ENCODE measurements around the gene NXPE3. TPM values are rescaled to one million over a fixed set of nuclear protein-coding genes. Genes with fewer than 3 reads are reported as not detected.
"Not testable (repeated sequence)": the region's sequence is repeated elsewhere in the genome, so short reads cannot be mapped to it uniquely, and the experiment has no call there.

Gene NXPE3
- total RNA-seq, 3 donors from 2014 or later (not counting 1 experiment from before 2014, with no cell fraction given) = 17.0 to 27.1 (median 21.1) TPM

DNA sequence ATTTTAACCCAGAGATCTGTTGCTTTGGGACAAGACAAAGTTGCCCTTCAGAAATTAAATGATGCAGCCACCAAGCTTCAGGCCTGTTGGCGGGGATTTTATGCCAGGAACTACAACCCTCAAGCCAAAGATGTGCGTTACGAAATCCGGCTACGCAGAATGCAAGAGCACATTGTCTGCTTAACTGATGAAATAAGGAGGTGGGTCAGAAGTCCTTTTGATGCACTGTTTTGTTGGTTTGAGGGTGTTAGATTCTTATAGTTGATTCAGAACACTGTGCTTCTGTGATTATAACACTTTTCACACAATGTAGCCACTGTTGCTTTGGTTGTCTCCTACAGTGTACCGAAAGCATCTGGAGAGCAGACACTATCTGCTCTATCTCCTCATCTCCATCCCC, 20.8 kb upstream of the NXPE3 start:
- H3K27ac ChIP-seq (ENCODE audit: low read length) = no peak overlapping the region
- H3K36me3 ChIP-seq (ENCODE audit: control insufficient read depth, insufficient read depth, low read length) = peaks cover 30% of the 10 kb centered on the region
- peaks cover 3% of the 10 kb centered on the region for H3K4me1 ChIP-seq (ENCODE audit: control insufficient read depth, insufficient read depth, low read length)
- Mint-ChIP-seq H3K27me3 (ENCODE audit: low read depth in 2 of 2) (no peaks in the 10 kb centered on the region), H3K4me1 (peaks cover 8 to 12% of the 10 kb centered on the region in 2 donors), H3K36me3 (peaks cover 16% of the 10 kb centered on the region), H3K27ac (peak overlapping the region in 1 of 2 donors; percentile 0), H3K4me3 (no peak overlapping the region), H3K9me3 (no peaks in the 10 kb centered on the region)
- H3K27me3 ChIP-seq (ENCODE audit: control insufficient read depth, insufficient read depth, low read length) = no peaks in the 10 kb centered on the region
- 66% methylated on average over 5 of the region's 6 CpGs for WGBS (ENCODE audit: insufficient coverage)
- H3K4me3 ChIP-seq (ENCODE audit: low read length) = no peak overlapping the region
- H3K9me3 ChIP-seq (ENCODE audit: control insufficient read depth, insufficient read depth, low read length) = no peaks in the 10 kb centered on the region
- DNase-seq (peak in 1 of 2 donors; percentile 17), ATAC-seq (peak in 2 of 3 donors; percentile 46 to 48)
- TF ChIP-seq, protein P1, sequence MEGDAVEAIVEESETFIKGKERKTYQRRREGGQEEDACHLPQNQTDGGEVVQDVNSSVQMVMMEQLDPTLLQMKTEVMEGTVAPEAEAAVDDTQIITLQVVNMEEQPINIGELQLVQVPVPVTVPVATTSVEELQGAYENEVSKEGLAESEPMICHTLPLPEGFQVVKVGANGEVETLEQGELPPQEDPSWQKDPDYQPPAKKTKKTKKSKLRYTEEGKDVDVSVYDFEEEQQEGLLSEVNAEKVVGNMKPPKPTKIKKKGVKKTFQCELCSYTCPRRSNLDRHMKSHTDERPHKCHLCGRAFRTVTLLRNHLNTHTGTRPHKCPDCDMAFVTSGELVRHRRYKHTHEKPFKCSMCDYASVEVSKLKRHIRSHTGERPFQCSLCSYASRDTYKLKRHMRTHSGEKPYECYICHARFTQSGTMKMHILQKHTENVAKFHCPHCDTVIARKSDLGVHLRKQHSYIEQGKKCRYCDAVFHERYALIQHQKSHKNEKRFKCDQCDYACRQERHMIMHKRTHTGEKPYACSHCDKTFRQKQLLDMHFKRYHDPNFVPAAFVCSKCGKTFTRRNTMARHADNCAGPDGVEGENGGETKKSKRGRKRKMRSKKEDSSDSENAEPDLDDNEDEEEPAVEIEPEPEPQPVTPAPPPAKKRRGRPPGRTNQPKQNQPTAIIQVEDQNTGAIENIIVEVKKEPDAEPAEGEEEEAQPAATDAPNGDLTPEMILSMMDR (IDR thresholded peaks at IDR 0.05) = no peak
- intact Hi-C loops (cut with micrococcal nuclease) = no loop called here

DNA sequence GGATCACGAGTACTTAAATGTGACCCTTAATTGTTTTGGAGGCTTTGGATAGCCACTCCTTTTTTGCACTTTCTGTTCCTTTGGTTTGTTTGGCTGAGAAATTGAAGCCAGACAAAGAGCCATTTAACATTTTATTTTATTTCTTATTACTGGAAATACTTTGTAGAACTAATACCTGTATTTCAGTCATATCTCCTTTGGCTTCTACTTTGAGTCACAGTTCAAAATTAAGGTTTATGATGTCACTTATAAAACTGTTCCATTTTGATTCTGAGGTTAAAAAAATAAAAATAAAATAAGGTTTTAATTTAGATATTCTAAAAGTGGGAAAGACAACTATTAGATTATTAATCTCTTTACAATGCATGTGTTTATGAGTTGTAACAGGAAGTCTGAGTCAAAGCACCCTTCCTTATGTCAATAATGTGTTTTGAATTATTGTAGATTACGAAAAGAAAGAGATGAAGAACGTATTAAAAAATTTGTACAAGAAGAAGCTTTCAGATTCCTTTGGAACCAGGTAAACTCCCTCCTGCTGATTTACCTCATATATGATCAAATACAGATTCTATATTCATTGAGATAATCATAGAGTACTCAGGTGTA, 16.9 kb upstream of the NXPE3 start:
- no peak overlapping the region for H3K4me3 ChIP-seq (ENCODE audit: low read length)
- H3K4me1 ChIP-seq (ENCODE audit: control insufficient read depth, insufficient read depth, low read length) = peaks cover 3% of the 10 kb centered on the region
- ATAC-seq = no peak
- H3K9me3 Mint-ChIP-seq = no peaks in the 10 kb centered on the region
- TF ChIP-seq, protein P1 (IDR thresholded peaks at IDR 0.05) = no peak
- H3K36me3 ChIP-seq (ENCODE audit: control insufficient read depth, insufficient read depth, low read length) = peaks cover 31% of the 10 kb centered on the region
- no peaks in the 10 kb centered on the region for H3K27me3 ChIP-seq (ENCODE audit: control insufficient read depth, insufficient read depth, low read length)
- no peak overlapping the region for H3K27ac ChIP-seq (ENCODE audit: low read length)
- peaks cover 16% of the 10 kb centered on the region for H3K36me3 Mint-ChIP-seq
- no peaks in the 10 kb centered on the region for H3K27me3 Mint-ChIP-seq (ENCODE audit: low read depth in 2 of 2)
- intact Hi-C loops (cut with micrococcal nuclease) = no loop called here
- DNase-seq = no peak
- 100% methylated on average over 1 of the region's 3 CpGs for WGBS (ENCODE audit: insufficient coverage)
- H3K4me3 Mint-ChIP-seq = no peak overlapping the region
- H3K27ac Mint-ChIP-seq = no peak overlapping the region
- peaks cover 8 to 12% of the 10 kb centered on the region in 2 donors for H3K4me1 Mint-ChIP-seq
- H3K9me3 ChIP-seq (ENCODE audit: control insufficient read depth, insufficient read depth, low read length) = no peaks in the 10 kb centered on the region

DNA sequence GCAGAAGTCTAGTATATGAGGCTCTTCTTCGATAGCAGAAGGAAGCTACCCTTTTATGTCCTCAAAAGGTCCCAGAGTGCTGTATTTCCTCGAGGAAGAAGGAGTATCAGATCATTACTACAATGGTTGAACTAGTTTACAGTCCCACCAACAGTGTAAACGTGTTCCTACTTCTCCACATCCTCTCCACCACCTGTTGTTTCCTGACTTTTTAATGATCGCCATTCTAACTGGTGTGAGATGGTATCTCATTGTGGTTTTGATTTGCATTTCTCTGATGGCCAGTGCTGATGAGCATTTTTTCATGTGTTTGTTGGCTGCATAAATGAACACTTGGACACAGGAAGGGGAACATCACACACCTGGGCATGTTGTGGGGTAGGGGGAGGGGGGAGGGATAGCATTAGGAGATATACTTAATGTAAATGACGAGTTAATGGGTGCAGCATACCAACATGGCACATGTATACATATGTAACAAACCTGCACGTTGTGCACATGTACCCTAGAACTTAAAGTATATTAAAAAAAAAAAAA, 1.2 kb upstream of the NXPE3 start:
- not testable (repeated sequence) for H3K9me3 Mint-ChIP-seq; H3K36me3 Mint-ChIP-seq; DNase-seq; H3K36me3 ChIP-seq (ENCODE audit: control insufficient read depth, insufficient read depth, low read length); ATAC-seq; H3K27me3 ChIP-seq (ENCODE audit: control insufficient read depth, insufficient read depth, low read length); H3K4me3 ChIP-seq (ENCODE audit: low read length); H3K9me3 ChIP-seq (ENCODE audit: control insufficient read depth, insufficient read depth, low read length); H3K27ac ChIP-seq (ENCODE audit: low read length); H3K27me3 Mint-ChIP-seq (ENCODE audit: low read depth in 2 of 2)
- peaks cover 16% of the 10 kb centered on the region for H3K4me1 ChIP-seq (ENCODE audit: control insufficient read depth, insufficient read depth, low read length)
- Mint-ChIP-seq H3K4me3 (peak overlapping the region; percentile 95), H3K27ac (peak overlapping the region; percentile 7 to 91), H3K4me1 (peaks cover 18 to 25% of the 10 kb centered on the region in 2 donors)
- WGBS (ENCODE audit: insufficient coverage) = 88% methylated on average over 2 of the region's 6 CpGs
- intact Hi-C loops (cut with micrococcal nuclease) = loop anchor here (2.0 kb wide), 2 partner anchors 101 to 205 kb away; partner anchors contain the start of gene ZBTB11

DNA sequence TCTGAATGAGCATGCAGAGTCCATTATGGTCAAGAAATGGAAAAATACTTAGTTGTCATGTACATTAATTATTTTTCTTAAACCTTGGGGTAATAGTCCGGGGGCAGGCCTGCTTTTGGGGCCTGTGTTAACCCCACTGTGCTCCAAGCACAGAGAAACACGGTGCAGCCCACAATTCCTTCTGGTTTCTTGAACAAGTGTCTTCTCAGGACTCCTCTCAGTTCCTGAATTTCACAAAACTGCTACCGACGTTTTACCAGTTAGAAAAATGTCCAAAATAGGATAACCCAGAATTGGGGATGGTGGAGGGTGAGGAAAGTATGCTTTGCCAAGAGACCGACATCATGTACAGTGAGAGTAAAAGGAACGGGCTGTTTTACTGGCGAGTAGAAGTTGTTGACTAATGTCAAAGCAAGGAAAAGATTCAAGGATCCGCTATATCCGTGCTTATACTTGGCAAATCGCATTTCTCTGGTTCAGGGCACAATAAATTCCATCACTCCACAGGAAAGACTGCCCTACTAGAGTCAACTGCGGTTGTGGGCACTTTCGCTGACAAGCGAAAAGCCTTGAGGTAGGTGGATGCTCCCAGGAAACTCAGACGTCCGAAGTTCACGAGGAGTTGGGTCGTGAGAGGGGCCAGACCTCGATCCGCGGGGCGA, 495 bp upstream of the NXPE3 start:
- WGBS (ENCODE audit: insufficient coverage) = 28% methylated on average over 21 of the region's 21 CpGs
- Mint-ChIP-seq H3K27ac (peak overlapping the region; percentile 91 to 97), H3K9me3 (no peaks in the 10 kb centered on the region), H3K36me3 (peaks cover 3% of the 10 kb centered on the region), H3K4me3 (peak overlapping the region; percentile 95), H3K4me1 (peaks cover 19 to 27% of the 10 kb centered on the region in 2 donors), H3K27me3 (ENCODE audit: low read depth in 2 of 2) (no peaks in the 10 kb centered on the region)
- TF ChIP-seq, protein P1 (IDR thresholded peaks at IDR 0.05) = no peak
- Histone ChIP-seq H3K36me3 (ENCODE audit: control insufficient read depth, insufficient read depth, low read length) (peaks cover 9% of the 10 kb centered on the region), H3K9me3 (ENCODE audit: control insufficient read depth, insufficient read depth, low read length) (no peaks in the 10 kb centered on the region), H3K27ac (ENCODE audit: low read length) (peak overlapping the region; percentile 95), H3K4me3 (ENCODE audit: low read length) (peak overlapping the region; percentile 82), H3K27me3 (ENCODE audit: control insufficient read depth, insufficient read depth, low read length) (no peaks in the 10 kb centered on the region), H3K4me1 (ENCODE audit: control insufficient read depth, insufficient read depth, low read length) (peaks cover 16% of the 10 kb centered on the region)
- ATAC-seq (no peak), DNase-seq (no peak)
- intact Hi-C loops (cut with micrococcal nuclease) = loop anchor here (1.0 to 2.0 kb wide), 3 partner anchors 54 to 206 kb away; partner anchors contain the start of genes CEP97 and ZBTB11
